Limb (tissue), 2 donors: ENCODE data around the gene ACACA.
"Not testable (repeated sequence)": the region's sequence is repeated elsewhere in the genome, so short reads cannot be mapped to it uniquely, and the experiment has no call there.

Experiments used
- DNase-seq, 2 donors: peaks; one replicate each; pipeline ENCODE4 v3.0.0-alpha.2; 2016; ENCODE audit errors: extremely low spot score in 2 of 2

The ACACA gene

GRCh38 chr17:37177254-37177870, 229.3 kb downstream of the ACACA start:
- no peak for DNase-seq

GRCh38 chr17:37176723-37177122, 229.9 kb downstream of the ACACA start:
- no peak for DNase-seq

DNA sequence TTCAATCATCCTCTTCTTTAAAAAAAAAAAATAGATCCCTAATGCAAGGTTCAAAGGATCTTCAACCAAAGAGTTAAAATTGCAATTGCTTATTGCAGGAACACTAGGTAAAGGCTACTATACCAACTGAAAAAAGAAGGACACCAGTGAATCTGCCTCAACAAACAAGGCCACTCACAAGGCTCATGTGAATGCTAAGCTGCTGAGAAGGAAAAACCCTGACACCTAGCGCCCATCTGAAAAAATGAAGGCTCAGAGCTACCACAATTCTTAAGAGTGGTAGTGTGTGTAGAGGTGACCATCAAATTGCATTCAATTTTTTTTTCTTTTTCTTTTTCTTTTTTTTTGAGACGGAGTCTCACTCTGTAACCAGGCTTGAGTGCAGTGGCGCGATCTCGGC, 232.4 kb downstream of the ACACA start:
- peak; percentile 21 to 33 for DNase-seq

GRCh38 chr17:37170881-37171425, 235.7 kb downstream of the ACACA start:
- DNase-seq: no peak

GRCh38 chr17:37168731-37169353, 237.8 kb downstream of the ACACA start:
- DNase-seq: peak in 1 of 2 donors; percentile 6

- DNase-seq: no peak
Observed at GRCh38 chr17:37167756-37168155, 238.9 kb downstream of the ACACA start.

GRCh38 chr17:37164057-37164456, 242.6 kb downstream of the ACACA start:
- DNase-seq: no peak

GRCh38 chr17:37162800-37163199, 243.8 kb downstream of the ACACA start:
- DNase-seq: no peak

- no peak for DNase-seq
Observed at GRCh38 chr17:37160944-37161343, 245.7 kb downstream of the ACACA start.

- no peak for DNase-seq
Observed at GRCh38 chr17:37158290-37158689, 248.3 kb downstream of the ACACA start.

DNA sequence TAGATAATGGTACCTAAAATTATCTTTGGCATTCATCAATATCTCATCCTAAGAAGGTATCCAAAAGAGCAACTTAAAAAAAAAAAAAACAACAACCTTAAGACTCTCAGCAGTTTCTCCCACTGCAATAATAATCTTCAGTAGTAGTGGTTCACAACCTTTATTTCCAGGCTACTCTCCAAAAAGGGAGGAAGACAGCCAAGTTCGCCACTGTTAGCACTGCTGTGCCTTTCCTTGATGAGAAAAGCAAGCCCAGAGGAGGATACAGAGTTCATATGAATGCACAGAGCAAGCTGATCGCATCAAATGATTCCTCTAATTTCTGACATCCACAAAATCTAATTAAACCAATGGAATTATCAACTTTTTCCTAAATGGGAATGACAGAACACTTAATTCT, 258.5 kb downstream of the ACACA start:
- peak in 1 of 2 donors; percentile 38 for DNase-seq

DNA sequence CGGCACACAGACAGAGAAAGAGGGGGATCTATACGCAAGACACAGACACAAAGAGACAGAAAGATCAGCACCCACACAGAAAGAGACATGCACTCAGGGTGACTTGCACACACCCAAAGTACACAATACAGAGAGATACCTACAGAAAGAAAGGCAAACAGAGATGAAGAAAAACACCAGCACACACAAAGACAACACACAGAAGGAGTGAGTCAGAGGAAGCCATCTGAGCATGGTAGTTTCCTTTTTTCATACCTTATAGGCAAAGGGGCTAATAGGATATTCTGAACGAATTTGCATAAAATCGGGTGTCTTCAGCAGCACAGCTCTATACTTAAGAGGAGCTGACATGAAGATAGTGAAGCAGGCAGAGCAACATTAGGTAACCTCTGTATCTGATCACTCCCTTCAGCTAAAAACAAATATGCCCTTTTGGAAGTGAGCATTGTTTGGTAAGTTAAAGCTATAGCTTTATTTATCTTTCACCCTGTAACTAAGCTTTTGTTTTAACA, 259.3 kb downstream of the ACACA start:
- no peak for DNase-seq

GRCh38 chr17:37146086-37147064, 260.3 kb downstream of the ACACA start:
- DNase-seq: no peak

GRCh38 chr17:37144075-37144701, 262.4 kb downstream of the ACACA start:
- DNase-seq: no peak

DNA sequence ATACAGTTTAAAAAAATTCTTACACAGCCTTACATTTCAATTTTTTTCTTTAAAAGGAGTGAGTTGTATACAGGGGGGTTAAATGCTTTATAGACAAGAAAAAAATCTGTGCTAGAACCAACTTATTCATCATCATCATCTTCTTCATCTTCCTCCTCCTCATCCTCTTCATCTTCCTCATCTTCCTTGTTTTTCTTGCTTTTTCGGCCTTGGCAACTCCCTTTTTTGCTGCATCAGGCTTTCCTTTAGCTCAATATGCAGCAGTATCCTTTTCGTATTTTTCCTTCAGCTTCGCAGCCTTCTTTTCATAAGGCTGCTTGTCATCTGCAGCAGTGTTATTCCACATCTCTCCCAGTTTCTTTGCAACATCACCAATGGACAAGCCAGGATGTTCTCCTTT, 263.1 kb downstream of the ACACA start:
- not testable (repeated sequence) for DNase-seq

DNA sequence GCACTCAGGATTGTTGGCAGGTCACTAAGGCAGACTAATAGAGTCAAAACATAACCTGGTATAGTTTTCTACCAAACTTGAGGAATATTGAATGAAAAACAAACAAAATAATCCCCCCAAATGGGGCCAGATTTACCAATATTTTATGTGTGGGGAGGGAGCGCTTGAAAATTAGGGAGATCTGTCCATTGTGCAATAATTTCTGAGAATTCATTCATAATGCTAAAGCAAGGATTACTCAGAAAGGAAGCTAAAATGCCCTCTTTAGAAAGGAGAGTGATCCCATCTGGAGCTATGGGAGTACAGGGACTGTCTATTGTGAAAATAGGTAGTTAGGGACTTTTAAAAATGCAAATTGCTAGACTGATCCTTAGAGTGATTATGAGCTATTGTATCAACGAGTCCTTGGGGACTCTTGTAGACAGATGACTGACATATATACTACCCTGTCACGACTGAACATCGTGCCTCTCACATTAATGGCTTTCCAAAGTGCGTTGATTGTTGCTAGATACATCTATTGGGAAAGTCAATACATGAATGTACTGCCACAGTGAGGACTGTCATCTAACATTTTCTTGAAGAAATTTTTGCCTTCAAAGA, 264.2 kb downstream of the ACACA start:
- DNase-seq: no peak

DNA sequence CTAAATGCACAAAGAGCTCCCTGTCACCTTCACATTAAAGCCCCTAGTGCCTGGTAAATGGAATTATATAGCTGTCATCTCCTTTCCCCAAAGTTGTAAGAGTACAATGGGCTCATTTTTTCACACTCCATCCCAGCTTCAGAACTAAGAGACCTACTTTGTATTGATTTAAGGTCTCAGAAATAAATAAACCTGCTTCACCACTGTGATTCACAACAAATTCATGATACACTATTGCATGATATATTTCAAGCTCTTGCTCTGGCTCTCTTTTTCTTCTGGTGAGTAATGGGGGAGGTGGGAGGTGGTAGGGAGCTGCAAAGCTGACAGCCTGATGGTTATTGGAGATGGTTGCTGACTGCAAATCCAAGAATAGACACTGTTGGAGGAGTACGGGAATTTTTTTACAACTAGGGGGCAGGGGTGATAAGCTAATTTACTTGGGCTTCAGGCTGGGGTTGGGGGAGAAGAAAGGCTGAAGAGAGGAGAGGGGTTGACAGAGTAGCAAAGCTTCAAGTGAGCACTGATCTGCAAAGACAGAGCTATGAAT, 268.0 kb downstream of the ACACA start:
- DNase-seq: no peak

- DNase-seq: no peak
Observed at GRCh38 chr17:37137906-37138514, 268.6 kb downstream of the ACACA start.

- DNase-seq: no peak
Observed at GRCh38 chr17:37137070-37137610, 269.5 kb downstream of the ACACA start.

- no peak for DNase-seq
Observed at GRCh38 chr17:37135576-37135975, 271.1 kb downstream of the ACACA start.
